Naive B cell (primary cell): ENCODE measurements around the gene TBC1D8. TPM values are rescaled to one million over a fixed set of nuclear protein-coding genes. Genes with fewer than 3 reads are reported as not detected.

Experiments used
- ATAC-seq, 2 donors: fragments of 150-1000 bp; cut with Tn5 transposase; 2 replicates each; pipeline ENCODE4 v1.10.0; 2021; ENCODE audit warnings: low read depth in 2 of 2, mild to moderate bottlenecking in 2 of 2, moderate library complexity in 2 of 2
- DNase-seq: peaks from one replicate; pipeline ENCODE4 v3.0.0; 2022
- H3K27ac Mint-ChIP-seq, 6 donors: one replicate each; pipeline ENCODE4 v1.8.0; 2020 to 2022; ENCODE audit warnings: mild to moderate bottlenecking in 6 of 6, mixed read lengths in 6 of 6, moderate library complexity in 5 of 6, inconsistent platforms in 2 of 6
- H3K27me3 Mint-ChIP-seq, 3 donors: one replicate each; pipeline ENCODE4 v1.8.0; 2021 to 2022; ENCODE audit warnings: mixed read lengths in 3 of 3, mild to moderate bottlenecking in 1 of 3
- H3K36me3 Mint-ChIP-seq, 2 donors: one replicate each; pipeline ENCODE4 v1.8.0; 2020 to 2022; ENCODE audit warnings: mixed read lengths in 2 of 2, inconsistent platforms in 1 of 2, mild to moderate bottlenecking in 1 of 2
- H3K4me1 Mint-ChIP-seq, 3 donors: one replicate each; pipeline ENCODE4 v1.8.0; 2020 to 2022; ENCODE audit warnings: mixed read lengths in 3 of 3, inconsistent platforms in 1 of 3, mild to moderate bottlenecking in 1 of 3, moderate library complexity in 1 of 3
- H3K4me3 Mint-ChIP-seq, 8 donors: one replicate each; pipeline ENCODE4 v1.8.0; 2020 to 2022; ENCODE audit warnings: mild to moderate bottlenecking in 8 of 8, mixed read lengths in 8 of 8, moderate library complexity in 8 of 8, inconsistent platforms in 2 of 8
- H3K9me3 Mint-ChIP-seq, 7 donors: one replicate each; pipeline ENCODE4 v1.8.0; 2020 to 2022; ENCODE audit warnings: mixed read lengths in 7 of 7, mild to moderate bottlenecking in 5 of 7, inconsistent platforms in 2 of 7, moderate library complexity in 1 of 7
- polyA plus RNA-seq, 6 donors: library from polyadenylated mRNA; unstranded; fragments of 300-500 nt; fragmentation: Illumina TruSeq; gene quantifications; one replicate each; pipeline ENCODE4 v1.2.3, GENCODE V29; 2021; ENCODE audit warnings: low read depth in 6 of 6

TBC1D8 gene
- polyA plus RNA-seq, 6 donors from 2014 or later = 0.19 to 0.72 (median 0.23) TPM; not detected in 1

GRCh38 chr2:100984892-100985307 is 166.3 kb downstream of the TBC1D8 start:
- H3K27me3 Mint-ChIP-seq = peaks cover 8 to 29% (median 14%) of the 10 kb centered on the region in 3 donors
- H3K4me1 Mint-ChIP-seq = peaks cover 0 to 6% (median 4%) of the 10 kb centered on the region in 3 donors
- H3K36me3 Mint-ChIP-seq = no peaks in the 10 kb centered on the region
- peak; percentile 76 to 82 for ATAC-seq
- peak overlapping the region in 3 of 6 donors; percentile 16 to 57 (median 39) for H3K27ac Mint-ChIP-seq
- peak; percentile 61 for DNase-seq
- no peaks in the 10 kb centered on the region for H3K9me3 Mint-ChIP-seq
- no peak overlapping the region for H3K4me3 Mint-ChIP-seq

GRCh38 chr2:100983684-100984310 is 167.4 kb downstream of the TBC1D8 start:
- Mint-ChIP-seq H3K36me3 (no peaks in the 10 kb centered on the region), H3K4me1 (peaks cover 0 to 6% (median 4%) of the 10 kb centered on the region in 3 donors), H3K9me3 (no peaks in the 10 kb centered on the region), H3K27me3 (peaks cover 6 to 29% (median 14%) of the 10 kb centered on the region in 3 donors), H3K27ac (no peak overlapping the region), H3K4me3 (no peak overlapping the region)
- ATAC-seq (no peak), DNase-seq (no peak)

- H3K4me1 Mint-ChIP-seq = peaks cover 4 to 8% (median 6%) of the 10 kb centered on the region in 3 donors
- H3K27me3 Mint-ChIP-seq = peaks cover 12 to 29% (median 14%) of the 10 kb centered on the region in 3 donors
- no peak for ATAC-seq
- no peaks in the 10 kb centered on the region for H3K9me3 Mint-ChIP-seq
- H3K4me3 Mint-ChIP-seq = no peak overlapping the region
- no peak overlapping the region for H3K27ac Mint-ChIP-seq
- no peak for DNase-seq
- H3K36me3 Mint-ChIP-seq = no peaks in the 10 kb centered on the region
Measured at GRCh38 chr2:100983201-100983600, 168.0 kb downstream of the TBC1D8 start.

GRCh38 chr2:100982431-100982861 is 168.7 kb downstream of the TBC1D8 start:
- peaks cover 8 to 9% (median 8%) of the 10 kb centered on the region in 3 donors for H3K4me1 Mint-ChIP-seq
- peaks cover 14 to 29% (median 16%) of the 10 kb centered on the region in 3 donors for H3K27me3 Mint-ChIP-seq
- H3K27ac Mint-ChIP-seq = no peak overlapping the region
- no peaks in the 10 kb centered on the region for H3K36me3 Mint-ChIP-seq
- no peak overlapping the region for H3K4me3 Mint-ChIP-seq
- no peaks in the 10 kb centered on the region for H3K9me3 Mint-ChIP-seq
- ATAC-seq (no peak), DNase-seq (no peak)

GRCh38 chr2:100981011-100981410 is 170.2 kb downstream of the TBC1D8 start:
- DNase-seq (no peak), ATAC-seq (no peak)
- Mint-ChIP-seq H3K27me3 (peaks cover 14 to 29% (median 16%) of the 10 kb centered on the region in 3 donors), H3K4me1 (peaks cover 17 to 23% (median 19%) of the 10 kb centered on the region in 3 donors), H3K36me3 (no peaks in the 10 kb centered on the region), H3K9me3 (no peaks in the 10 kb centered on the region), H3K4me3 (no peak overlapping the region), H3K27ac (no peak overlapping the region)

GRCh38 chr2:100980046-100980445 is 171.1 kb downstream of the TBC1D8 start:
- no peak for DNase-seq
- Mint-ChIP-seq H3K4me3 (no peak overlapping the region), H3K4me1 (peaks cover 16 to 23% (median 18%) of the 10 kb centered on the region in 3 donors), H3K27ac (no peak overlapping the region), H3K27me3 (peaks cover 12 to 29% (median 15%) of the 10 kb centered on the region in 3 donors), H3K9me3 (no peaks in the 10 kb centered on the region), H3K36me3 (no peaks in the 10 kb centered on the region)
- no peak for ATAC-seq

GRCh38 chr2:100978582-100979191 is 172.5 kb downstream of the TBC1D8 start:
- Mint-ChIP-seq H3K36me3 (no peaks in the 10 kb centered on the region), H3K4me1 (peaks cover 13 to 23% (median 14%) of the 10 kb centered on the region in 3 donors), H3K9me3 (no peaks in the 10 kb centered on the region), H3K27ac (peak overlapping the region in 1 of 6 donors; percentile 70), H3K4me3 (no peak overlapping the region), H3K27me3 (peaks cover 10 to 29% (median 11%) of the 10 kb centered on the region in 3 donors)
- no peak for ATAC-seq
- no peak for DNase-seq

GRCh38 chr2:100977511-100977910 is 173.7 kb downstream of the TBC1D8 start:
- Mint-ChIP-seq H3K27me3 (peaks cover 15 to 26% (median 18%) of the 10 kb centered on the region in 3 donors), H3K4me1 (peaks cover 13 to 23% (median 14%) of the 10 kb centered on the region in 3 donors), H3K9me3 (no peaks in the 10 kb centered on the region), H3K36me3 (no peaks in the 10 kb centered on the region), H3K4me3 (peak overlapping the region in 1 of 8 donors; percentile 9), H3K27ac (no peak overlapping the region)
- no peak for ATAC-seq
- DNase-seq = no peak

GRCh38 chr2:100976645-100977391 is 174.4 kb downstream of the TBC1D8 start:
- H3K27me3 Mint-ChIP-seq = peaks cover 15 to 26% (median 19%) of the 10 kb centered on the region in 3 donors
- no peaks in the 10 kb centered on the region for H3K36me3 Mint-ChIP-seq
- H3K9me3 Mint-ChIP-seq = no peaks in the 10 kb centered on the region
- peak; percentile 88 to 93 for ATAC-seq
- peaks cover 13 to 23% (median 14%) of the 10 kb centered on the region in 3 donors for H3K4me1 Mint-ChIP-seq
- H3K4me3 Mint-ChIP-seq = peak overlapping the region in 3 of 8 donors; percentile 7 to 54 (median 13)
- peak; percentile 36 for DNase-seq
- peak overlapping the region in 4 of 6 donors; percentile 44 to 64 (median 52) for H3K27ac Mint-ChIP-seq

GRCh38 chr2:100976061-100976460 is 175.1 kb downstream of the TBC1D8 start:
- Mint-ChIP-seq H3K4me1 (peaks cover 13 to 23% (median 14%) of the 10 kb centered on the region in 3 donors), H3K9me3 (no peaks in the 10 kb centered on the region), H3K27ac (peak overlapping the region in 1 of 6 donors; percentile 44), H3K27me3 (peaks cover 15 to 27% (median 25%) of the 10 kb centered on the region in 3 donors), H3K36me3 (no peaks in the 10 kb centered on the region), H3K4me3 (no peak overlapping the region)
- DNase-seq (no peak), ATAC-seq (no peak)

- DNase-seq (no peak), ATAC-seq (no peak)
- Mint-ChIP-seq H3K9me3 (no peaks in the 10 kb centered on the region), H3K27ac (no peak overlapping the region), H3K27me3 (peaks cover 15 to 25% (median 23%) of the 10 kb centered on the region in 3 donors), H3K4me1 (peaks cover 13 to 23% (median 14%) of the 10 kb centered on the region in 3 donors), H3K36me3 (no peaks in the 10 kb centered on the region), H3K4me3 (no peak overlapping the region)
Measured at GRCh38 chr2:100975521-100975785, 175.7 kb downstream of the TBC1D8 start.

GRCh38 chr2:100974712-100975520 is 176.3 kb downstream of the TBC1D8 start:
- H3K36me3 Mint-ChIP-seq = no peaks in the 10 kb centered on the region
- H3K27ac Mint-ChIP-seq = peak overlapping the region in 1 of 6 donors; percentile 70
- peaks cover 13 to 23% (median 14%) of the 10 kb centered on the region in 3 donors for H3K4me1 Mint-ChIP-seq

GRCh38 chr2:100972452-100972851 is 178.7 kb downstream of the TBC1D8 start:
- Mint-ChIP-seq H3K36me3 (no peaks in the 10 kb centered on the region), H3K9me3 (no peaks in the 10 kb centered on the region), H3K27ac (no peak overlapping the region), H3K27me3 (peaks cover 8 to 36% (median 34%) of the 10 kb centered on the region in 3 donors), H3K4me1 (peaks cover 9 to 15% (median 11%) of the 10 kb centered on the region in 3 donors), H3K4me3 (no peak overlapping the region)
- DNase-seq = no peak
- no peak for ATAC-seq

More at GRCh38 chr2:100974712-100975520, 176.3 kb downstream of the TBC1D8 start:
- H3K4me3 Mint-ChIP-seq = no peak overlapping the region
- ATAC-seq = no peak
- DNase-seq = no peak
- no peaks in the 10 kb centered on the region for H3K9me3 Mint-ChIP-seq
- H3K27me3 Mint-ChIP-seq = peaks cover 15 to 28% (median 27%) of the 10 kb centered on the region in 3 donors
